HFF-Myc (cell line): ENCODE data around the gene YWHAQ.
"Not testable (repeated sequence)": the region's sequence is repeated elsewhere in the genome, so short reads cannot be mapped to it uniquely, and the experiment has no call there.

ENCODE experiments used
- DNase-seq: peaks from one replicate; pipeline ENCODE4 v3.0.0-alpha.2; 2011; ENCODE audit warnings: low read depth; ENCODE audit errors: extremely low read depth
- H3K4me3 ChIP-seq: replicated peaks from 2 replicates; pipeline ENCODE4 v1.5.1; 2011; ENCODE audit warnings: low read depth, mild to moderate bottlenecking, control low read depth, low read length
- CTCF ChIP-seq: IDR thresholded peaks from 2 replicates; pipeline ENCODE4 v1.5.1; 2012; ENCODE audit warnings: mild to moderate bottlenecking, low read depth, low read length, control low read depth; ENCODE audit errors: missing control alignments

YWHAQ gene

GRCh38 chr2:9629222-9630116, 1.3 kb downstream of the YWHAQ start:
- DNase-seq = no peak
- peak overlapping the region; percentile 63 for H3K4me3 ChIP-seq
- no peak for TF ChIP-seq CTCF

GRCh38 chr2:9627310-9627709, 3.5 kb downstream of the YWHAQ start:
- TF ChIP-seq CTCF = no peak
- DNase-seq = no peak
- peak overlapping the region; percentile 63 for H3K4me3 ChIP-seq

- TF ChIP-seq CTCF = no peak
These were observed 7.6 kb downstream of the YWHAQ start for GRCh38 chr2:9623151-9623550.

GRCh38 chr2:9621655-9622054, 9.1 kb downstream of the YWHAQ start:
- H3K4me3 ChIP-seq, DNase-seq: not testable (repeated sequence)

More at GRCh38 chr2:9623151-9623550, 7.6 kb downstream of the YWHAQ start:
- no peak for DNase-seq
- no peak overlapping the region for H3K4me3 ChIP-seq

- no peak overlapping the region for H3K4me3 ChIP-seq
- no peak for DNase-seq
- no peak for TF ChIP-seq CTCF
These were observed 12.4 kb downstream of the YWHAQ start for GRCh38 chr2:9618410-9618809.

GRCh38 chr2:9617749-9618148, 13.0 kb downstream of the YWHAQ start:
- TF ChIP-seq CTCF = no peak
- DNase-seq = no peak
- no peak overlapping the region for H3K4me3 ChIP-seq

GRCh38 chr2:9617296-9617695, 13.5 kb downstream of the YWHAQ start:
- TF ChIP-seq CTCF = no peak
- no peak for DNase-seq
- H3K4me3 ChIP-seq = no peak overlapping the region
